NK-92 (cell line): ENCODE results near the gene CSAD.
A peak's percentile ranks its signal among the peaks of the same experiment; 100 is the strongest.

Experiments
- DNase-seq: peaks from one replicate; lab custom pipeline; 2025; ENCODE audit not compliant: unreplicated experiment; lab: John Stamatoyannopoulos, UW

Gene CSAD

GRCh38 chr12:53180220-53180930 lies at the start of gene CSAD, which contains the start of gene ZNF740:
TSS of gene CSAD (minus strand) at chr12:53180925. CDS start at chr12:53173470, 7,455 bp downstream.
TSS of gene ZNF740 (plus strand) at chr12:53180722. CDS start at chr12:53181984, 1,262 bp downstream.
- DNase-seq: peak; percentile 90

DNA sequence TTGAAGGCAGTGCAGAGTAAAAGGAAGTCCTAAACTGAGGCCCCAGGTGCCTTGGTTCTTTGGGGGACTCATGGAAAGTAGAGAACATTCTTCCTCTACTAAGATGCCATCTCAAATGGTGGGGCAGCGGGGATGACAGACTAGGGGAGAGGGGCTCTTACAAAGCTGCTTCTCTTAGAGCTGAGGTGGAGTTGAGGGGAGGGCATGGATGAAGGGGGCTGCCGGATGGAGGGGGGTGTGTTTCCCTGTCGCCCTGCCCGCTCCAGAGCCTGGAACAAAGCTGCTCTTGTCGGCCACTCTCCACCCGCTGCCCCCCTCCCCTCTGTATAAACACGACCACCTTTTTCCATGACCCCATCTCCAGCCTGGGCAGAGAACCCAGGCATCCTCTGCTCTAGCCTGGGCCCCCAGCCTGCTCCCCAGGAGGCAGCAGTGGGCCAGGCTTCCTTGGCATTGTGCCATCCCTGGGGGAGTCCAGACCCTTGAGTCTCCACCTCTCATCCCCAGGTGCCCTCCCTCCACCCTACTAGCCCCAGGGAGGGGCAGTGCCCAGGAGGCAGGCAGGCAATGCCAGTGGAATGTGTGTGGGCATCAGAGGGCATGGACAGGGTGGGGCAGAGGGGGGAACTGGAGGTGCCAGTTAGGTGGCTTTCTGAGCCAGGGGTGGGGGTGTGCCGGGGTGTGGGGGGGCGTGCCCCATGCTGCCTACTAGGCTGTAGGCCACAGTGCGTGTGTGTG lies 49.6 kb upstream of the CSAD start:
- DNase-seq: no peak

DNA sequence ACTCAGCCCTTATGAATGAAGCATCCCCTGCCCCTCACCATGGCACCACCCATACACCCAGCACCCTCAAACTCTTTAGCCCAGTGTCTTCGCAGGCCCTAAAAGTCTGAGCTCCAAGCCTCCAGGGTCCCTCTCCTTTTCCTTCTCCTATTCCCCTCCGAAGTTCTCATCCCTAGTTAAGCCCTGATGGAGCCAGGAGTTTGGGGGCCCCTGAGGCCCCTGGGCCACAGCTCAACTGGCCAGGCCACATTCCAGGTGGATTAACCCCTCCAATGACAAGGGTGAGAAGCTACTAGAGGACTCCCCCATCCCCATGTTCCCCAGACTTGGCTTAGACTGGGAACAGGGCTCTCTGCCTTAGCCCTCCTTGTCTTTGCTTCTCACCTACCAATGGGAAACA lies 48.7 kb upstream of the CSAD start:
- no peak for DNase-seq

DNA sequence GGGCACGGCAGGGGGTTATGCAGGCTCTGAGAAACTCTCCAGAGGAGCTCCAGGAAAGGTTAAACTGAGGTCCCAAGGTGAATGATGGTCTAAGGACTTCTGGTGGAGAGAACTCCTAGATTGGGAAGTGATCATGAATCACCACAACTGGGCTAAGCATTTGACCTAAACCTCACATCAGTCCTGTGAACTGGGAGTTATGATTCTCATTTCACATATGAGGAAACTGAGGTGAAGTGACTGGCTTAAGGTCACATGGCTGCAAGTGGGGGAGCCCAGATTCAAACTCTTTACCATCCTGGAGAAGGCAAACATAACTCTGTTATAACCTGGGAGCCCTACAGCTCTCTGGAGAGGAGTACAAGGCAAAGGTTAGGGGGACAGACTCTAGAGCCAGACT lies 47.1 kb upstream of the CSAD start:
- DNase-seq: no peak

GRCh38 chr12:53227341-53227740 lies 46.6 kb upstream of the CSAD start:
- no peak for DNase-seq

GRCh38 chr12:53226815-53227214 lies 46.1 kb upstream of the CSAD start:
- no peak for DNase-seq

DNA sequence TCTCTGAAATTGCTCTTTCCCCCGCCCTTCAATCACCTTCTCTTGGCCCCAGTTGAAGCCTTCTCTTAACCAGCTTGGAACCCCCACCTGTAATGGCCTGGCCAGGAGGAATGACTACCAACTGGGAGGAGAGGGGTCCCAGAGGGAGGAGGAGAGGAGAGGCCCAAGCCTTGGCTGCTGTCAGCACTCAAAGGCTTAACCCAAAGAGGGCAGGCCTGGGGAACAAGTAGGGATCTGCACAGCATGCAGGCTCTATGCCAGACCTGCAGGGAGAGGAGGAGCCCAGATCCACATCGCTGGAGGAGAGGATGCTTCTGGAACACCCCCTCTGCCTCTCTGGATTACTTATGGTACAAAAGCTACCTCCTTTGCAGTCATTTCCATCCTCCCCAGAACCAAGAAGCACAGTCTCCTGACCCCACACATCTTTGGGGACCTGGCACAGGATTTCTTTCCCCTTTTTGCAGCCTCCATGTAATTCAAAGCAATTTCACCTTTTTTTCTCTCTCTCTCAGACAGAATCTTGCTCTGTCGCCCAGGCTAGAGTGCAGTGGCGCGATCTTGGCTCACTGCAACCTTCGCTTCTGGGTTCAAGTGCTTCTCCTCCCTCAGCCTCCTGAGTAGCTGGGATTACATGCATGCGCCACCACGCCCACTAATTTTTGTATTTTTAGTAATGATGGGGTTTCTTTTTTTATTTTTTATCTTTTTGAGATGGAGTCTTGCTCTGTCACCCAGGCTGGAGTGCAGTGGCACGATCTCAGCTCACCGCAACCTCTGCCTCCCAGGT lies 45.1 kb upstream of the CSAD start:
- no peak for DNase-seq

GRCh38 chr12:53224897-53225634 lies 44.3 kb upstream of the CSAD start:
- no peak for DNase-seq

DNA sequence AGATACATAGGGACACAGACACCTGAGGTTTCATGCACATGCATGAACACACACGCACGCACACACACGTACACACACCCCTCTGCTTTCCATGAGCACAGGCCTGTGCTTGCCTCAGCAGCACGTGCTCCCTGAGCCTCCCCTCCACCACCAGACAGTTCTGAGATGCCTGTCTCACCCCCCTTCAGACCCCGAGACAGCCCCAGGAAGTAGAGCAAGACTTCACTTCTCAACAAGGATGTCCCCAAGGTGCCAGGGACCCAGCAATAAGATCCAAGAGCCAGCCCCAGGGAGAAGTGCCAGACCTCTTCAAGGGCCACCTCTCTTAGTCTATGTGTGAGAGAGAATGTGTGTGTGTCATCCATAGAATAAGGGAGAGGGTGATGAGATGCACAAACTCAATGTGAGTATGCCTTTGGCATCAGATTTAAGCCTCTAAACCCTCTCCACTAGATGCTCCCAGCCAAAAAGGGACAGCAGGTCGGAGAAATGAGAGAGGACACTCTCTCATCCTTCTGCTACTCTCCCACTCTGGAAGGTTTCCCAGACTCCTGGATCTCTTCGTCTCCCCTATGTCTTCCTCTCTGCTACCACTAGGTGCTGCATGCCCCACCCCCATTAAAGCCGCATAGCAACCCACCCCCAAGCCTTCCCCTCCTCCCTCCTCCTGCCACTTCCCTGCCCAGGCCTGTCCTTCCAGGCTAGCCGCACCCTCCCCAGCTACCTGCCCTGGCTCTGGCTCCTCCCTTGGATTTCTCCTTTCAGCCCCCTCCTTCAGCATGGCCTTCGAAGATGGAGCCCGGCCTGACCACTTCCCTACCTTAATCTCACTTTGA lies 43.6 kb upstream of the CSAD start:
- no peak for DNase-seq

DNA sequence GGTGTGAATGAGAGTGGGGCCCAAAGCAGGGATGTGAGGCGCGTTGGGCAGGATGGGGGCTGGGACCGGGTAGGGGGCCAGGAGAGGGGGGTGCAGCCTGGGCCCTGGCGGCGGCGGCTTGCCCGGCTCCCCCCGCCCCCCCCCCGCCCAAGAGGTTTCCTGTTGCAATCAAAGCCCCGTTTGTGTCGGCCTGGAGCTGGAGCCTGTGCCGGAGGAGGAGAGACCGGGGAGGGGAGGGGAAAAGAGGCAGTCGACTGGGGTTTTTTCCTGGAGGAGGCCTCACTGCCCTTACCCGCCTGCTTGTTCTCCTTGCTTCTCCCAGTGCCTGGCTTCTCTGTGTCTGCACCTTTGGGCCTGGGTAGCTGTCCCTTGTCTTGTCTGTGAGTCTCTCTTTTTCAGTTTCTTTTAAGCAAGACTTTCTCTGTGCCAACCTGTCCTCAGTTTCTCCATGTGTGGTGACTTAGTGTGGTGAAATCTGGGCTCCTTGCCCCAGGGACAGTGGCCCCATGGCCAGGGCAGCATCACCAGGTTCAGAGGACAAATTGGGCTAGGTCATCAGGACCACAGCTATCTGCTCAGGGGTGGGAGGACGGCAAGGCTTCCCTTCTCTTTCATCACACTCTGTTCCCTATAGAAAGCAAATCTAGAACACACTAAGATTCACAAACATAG lies 42.8 kb upstream of the CSAD start:
- DNase-seq: no peak

DNA sequence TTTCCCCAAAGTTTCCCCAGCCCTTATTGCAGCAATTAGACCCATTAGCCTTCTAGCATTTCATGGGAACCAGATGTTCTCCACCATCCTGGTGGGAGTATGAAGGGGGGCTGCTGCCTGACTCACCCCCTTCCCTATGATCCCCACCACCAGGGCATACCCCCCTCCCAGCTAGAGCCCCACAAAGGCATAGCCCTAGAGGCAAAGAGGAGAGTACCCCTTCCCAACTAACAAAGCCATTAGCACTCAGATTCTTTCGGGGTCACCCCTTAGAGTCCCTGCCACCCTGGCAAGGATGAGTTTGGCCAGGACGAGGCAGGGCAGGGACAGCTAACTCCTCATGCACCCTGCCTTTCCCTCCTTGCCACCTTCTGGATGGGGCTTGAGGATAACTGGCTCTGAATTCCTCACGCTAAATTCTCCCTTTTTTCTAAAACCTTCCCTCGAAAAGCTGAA lies 42.1 kb upstream of the CSAD start:
- DNase-seq: no peak

DNA sequence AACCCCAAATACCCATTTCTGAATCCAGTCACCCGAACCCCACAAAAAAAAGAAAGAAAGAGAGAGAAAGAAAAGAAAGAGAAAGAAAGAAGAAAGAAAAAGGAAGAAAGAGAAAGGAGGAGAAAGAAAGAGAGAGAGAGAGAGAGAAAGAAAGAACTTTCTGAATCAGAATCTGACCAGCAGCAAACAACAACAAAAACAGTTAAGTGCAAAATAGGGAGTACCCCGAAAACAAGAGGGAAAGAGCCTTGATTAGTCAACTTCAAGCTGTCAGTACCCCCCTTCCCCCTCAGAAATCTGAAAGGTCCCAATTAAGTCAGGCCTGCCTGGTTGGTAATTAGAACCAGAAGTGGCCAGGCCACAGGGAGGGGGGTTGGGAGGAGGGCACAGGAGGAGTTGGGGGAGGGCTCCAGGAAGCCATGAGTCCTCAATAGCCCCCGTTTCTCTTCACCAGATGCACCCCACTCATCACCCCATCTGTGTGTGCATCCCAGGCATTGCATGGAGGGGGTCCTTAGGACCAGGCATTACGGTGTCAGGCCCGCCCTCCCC lies 41.5 kb upstream of the CSAD start:
- no peak for DNase-seq

DNA sequence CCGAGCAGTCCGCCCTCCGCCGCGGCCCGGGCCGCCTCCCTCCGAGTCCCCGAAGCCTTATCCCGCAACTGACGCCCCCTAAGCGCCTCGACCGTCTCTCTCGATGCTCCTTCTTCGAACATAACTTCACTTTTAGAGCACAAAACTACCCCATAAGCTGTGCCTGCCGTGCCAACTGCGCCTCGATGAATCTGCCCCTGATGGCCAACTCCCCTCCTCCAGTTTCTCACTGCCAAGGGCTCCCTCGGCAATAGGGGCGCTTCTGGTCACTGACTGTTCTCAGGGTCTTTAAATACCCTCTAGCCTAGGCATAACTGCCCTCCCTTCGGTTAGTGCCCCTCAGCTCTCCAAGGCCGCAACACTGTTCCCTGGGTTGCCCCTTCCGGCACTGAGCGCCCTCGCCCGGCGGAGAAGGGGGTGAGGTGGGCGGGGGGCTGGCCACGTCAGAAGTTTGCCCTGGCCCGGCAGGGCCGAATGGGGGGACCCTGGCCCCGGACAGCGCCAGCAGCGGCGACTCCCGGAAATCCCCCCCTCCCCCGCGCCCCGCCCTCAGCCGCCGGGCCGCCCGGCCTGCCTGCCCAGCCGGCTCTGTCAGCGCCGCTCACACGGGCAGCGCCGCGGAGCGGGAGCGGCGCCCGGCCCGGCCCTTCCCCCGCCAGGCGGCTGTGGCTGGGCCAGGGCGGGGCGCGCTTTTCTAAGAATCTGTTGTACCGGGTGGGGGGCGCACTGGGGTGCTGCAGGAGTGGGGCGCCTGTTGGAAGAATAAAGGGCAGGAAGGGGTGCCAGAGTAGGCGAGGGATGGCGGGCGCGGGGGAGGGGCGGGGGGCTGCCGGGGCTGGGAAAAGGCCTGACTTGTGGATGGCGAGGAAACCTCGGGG lies 40.7 kb upstream of the CSAD start:
- DNase-seq: no peak

DNA sequence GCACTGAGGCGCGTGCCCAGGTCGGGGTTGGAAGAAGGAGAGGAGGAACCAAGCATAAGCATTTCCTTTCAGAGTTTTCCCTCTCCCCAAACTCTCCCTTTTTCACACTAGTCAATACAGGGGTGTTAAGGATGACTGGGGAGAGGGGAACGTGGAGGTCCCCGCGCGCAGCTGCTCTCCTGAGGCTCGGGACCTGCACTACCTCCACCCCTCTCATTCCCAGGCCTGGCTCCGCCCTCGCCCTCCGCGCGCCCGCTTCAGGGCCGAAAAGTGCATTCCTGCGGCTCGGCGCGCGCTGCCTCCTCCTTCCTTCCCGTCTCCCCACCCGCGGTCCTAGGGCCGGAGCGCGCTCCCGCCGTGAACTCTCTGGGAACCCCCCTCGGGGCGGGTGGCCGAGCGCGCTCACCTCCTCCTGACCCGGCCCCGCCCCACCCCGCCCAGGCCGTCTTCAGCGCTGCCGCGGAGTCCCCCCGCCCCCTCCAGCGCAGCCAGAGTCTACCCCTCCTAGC lies 40.0 kb upstream of the CSAD start:
- no peak for DNase-seq

DNA sequence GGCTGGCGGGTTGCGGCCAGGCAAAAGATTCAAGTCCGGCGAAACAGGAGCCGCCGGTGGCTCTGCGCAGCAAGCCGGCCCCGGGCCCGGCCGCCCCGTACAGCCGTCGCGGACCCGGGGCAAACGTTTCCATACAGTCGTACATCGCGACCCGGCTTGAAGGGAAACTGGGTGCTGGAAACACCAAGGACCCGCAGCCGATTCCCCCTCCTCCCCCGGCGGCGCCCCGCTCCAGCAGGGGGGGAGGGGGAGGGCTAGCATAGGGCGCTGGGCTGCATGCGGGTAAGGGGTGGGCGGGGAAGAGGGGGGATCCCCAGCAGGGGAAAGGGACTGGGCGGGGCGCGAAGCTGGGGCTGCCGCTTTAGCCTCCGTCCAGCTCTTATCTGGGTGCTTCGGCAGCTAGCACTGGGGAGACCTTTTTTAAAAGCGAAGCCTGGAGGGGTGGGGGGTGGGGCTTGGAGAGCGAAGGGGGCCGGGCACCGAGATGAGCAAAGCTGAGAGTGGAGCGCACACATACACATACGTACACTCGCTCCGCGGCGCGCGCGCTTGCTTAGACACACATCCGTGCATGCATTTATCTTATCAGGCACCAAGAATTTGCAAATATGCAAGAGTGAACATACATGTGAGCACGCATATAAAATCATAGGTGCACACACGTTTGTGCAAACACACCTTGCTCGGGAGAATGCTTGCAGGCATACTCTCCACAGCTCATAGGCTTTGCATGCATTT lies 39.4 kb upstream of the CSAD start:
- no peak for DNase-seq

GRCh38 chr12:53219292-53219955 lies 38.7 kb upstream of the CSAD start:
- DNase-seq: no peak
